C4-2B (cell line): ENCODE results near the gene UBE2E2.

ENCODE experiments used
- CTCF ChIP-seq: fragments of 450-650 bp; conservative IDR thresholded peaks from 2 replicates; pipeline ENCODE4 v1.5.1; 2017; ENCODE audit warnings: mild to moderate bottlenecking
- ZFX ChIP-seq: fragments of 450-650 bp; IDR thresholded peaks from 2 replicates; pipeline ENCODE4 v1.6.1; 2017

GRCh38 chr3:23497156-23497555, 294.0 kb downstream of the UBE2E2 start:
- TF ChIP-seq CTCF (no peak), ZFX (no peak)
